WTC11 (cell line): ENCODE results near the gene ANKRD22.
"Not testable (repeated sequence)": the region's sequence is repeated elsewhere in the genome, so short reads cannot be mapped to it uniquely, and the experiment has no call there.

Experiments
- MYBL2 ChIP-seq: sonication (generic); formaldehyde crosslinking; IDR thresholded peaks from 2 replicates; pipeline ENCODE4 v1.8.1; 2023; ENCODE audit warnings: mild to moderate bottlenecking, moderate library complexity, missing genetic modification reagents
- RELA ChIP-seq: sonication (generic); formaldehyde crosslinking; IDR thresholded peaks from 2 replicates; pipeline ENCODE4 v1.8.1; 2022; ENCODE audit warnings: missing genetic modification reagents, mild to moderate bottlenecking, borderline replicate concordance
- TCF7 ChIP-seq: sonication (generic); formaldehyde crosslinking; IDR thresholded peaks from 2 replicates; pipeline ENCODE4 v1.8.0; 2022; ENCODE audit warnings: mild to moderate bottlenecking, low read depth, missing genetic modification reagents, moderate library complexity
- ZNF121 ChIP-seq: sonication (generic); formaldehyde crosslinking; IDR thresholded peaks from 2 replicates; pipeline ENCODE4 v1.8.0; 2023; ENCODE audit warnings: missing genetic modification reagents
- TF ChIP-seq, protein P1 (sequence below): fragments of 200-600 bp; IDR thresholded peaks from 2 replicates; pipeline ENCODE4 v1.8.0; 2022; ENCODE audit warnings: antibody characterized with exemption
- TF ChIP-seq, protein P2 (sequence below): sonication (generic); formaldehyde crosslinking; IDR thresholded peaks from 2 replicates; pipeline ENCODE4 v1.8.1; 2023; ENCODE audit warnings: mild to moderate bottlenecking, missing genetic modification reagents, moderate library complexity
- TF ChIP-seq, protein P3 (sequence below): sonication (generic); formaldehyde crosslinking; IDR thresholded peaks from 2 replicates; pipeline ENCODE4 v1.8.1; 2023; ENCODE audit warnings: mild to moderate bottlenecking, missing genetic modification reagents, moderate library complexity
- TF ChIP-seq, protein P4 (sequence below): sonication (generic); formaldehyde crosslinking; IDR thresholded peaks from 2 replicates; pipeline ENCODE4 v1.8.1; 2022; ENCODE audit warnings: low read depth, missing genetic modification reagents, borderline replicate concordance

DNA sequence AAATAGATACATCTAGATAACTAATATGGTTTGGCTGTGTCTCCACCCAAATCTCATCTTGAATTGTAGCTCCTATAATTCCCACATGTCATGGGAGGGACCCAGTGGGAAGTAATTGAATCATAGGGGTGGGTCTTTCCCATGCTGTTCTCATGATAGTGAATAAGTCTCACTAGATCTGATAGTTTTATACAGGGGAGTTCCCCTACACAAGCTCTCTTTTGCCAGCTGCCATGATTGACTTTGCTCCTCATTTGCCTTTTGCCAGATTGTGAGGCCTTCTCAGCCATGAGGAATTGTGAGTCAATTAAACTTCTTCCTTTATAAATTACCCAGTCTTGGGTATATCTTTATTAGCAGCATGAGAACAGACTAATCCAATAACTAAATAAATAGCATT lies 14.0 kb downstream of the ANKRD22 start:
- TF ChIP-seq, protein P1, sequence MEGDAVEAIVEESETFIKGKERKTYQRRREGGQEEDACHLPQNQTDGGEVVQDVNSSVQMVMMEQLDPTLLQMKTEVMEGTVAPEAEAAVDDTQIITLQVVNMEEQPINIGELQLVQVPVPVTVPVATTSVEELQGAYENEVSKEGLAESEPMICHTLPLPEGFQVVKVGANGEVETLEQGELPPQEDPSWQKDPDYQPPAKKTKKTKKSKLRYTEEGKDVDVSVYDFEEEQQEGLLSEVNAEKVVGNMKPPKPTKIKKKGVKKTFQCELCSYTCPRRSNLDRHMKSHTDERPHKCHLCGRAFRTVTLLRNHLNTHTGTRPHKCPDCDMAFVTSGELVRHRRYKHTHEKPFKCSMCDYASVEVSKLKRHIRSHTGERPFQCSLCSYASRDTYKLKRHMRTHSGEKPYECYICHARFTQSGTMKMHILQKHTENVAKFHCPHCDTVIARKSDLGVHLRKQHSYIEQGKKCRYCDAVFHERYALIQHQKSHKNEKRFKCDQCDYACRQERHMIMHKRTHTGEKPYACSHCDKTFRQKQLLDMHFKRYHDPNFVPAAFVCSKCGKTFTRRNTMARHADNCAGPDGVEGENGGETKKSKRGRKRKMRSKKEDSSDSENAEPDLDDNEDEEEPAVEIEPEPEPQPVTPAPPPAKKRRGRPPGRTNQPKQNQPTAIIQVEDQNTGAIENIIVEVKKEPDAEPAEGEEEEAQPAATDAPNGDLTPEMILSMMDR: not testable (repeated sequence)
- not testable (repeated sequence) for TF ChIP-seq ZNF121 (CRISPR knock-in tag); TCF7 (CRISPR knock-in tag); MYBL2 (CRISPR knock-in tag); RELA
- TF ChIP-seq, protein P2, sequence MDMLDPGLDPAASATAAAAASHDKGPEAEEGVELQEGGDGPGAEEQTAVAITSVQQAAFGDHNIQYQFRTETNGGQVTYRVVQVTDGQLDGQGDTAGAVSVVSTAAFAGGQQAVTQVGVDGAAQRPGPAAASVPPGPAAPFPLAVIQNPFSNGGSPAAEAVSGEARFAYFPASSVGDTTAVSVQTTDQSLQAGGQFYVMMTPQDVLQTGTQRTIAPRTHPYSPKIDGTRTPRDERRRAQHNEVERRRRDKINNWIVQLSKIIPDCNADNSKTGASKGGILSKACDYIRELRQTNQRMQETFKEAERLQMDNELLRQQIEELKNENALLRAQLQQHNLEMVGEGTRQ (CRISPR knock-in tag): not testable (repeated sequence)
- TF ChIP-seq, protein P3, sequence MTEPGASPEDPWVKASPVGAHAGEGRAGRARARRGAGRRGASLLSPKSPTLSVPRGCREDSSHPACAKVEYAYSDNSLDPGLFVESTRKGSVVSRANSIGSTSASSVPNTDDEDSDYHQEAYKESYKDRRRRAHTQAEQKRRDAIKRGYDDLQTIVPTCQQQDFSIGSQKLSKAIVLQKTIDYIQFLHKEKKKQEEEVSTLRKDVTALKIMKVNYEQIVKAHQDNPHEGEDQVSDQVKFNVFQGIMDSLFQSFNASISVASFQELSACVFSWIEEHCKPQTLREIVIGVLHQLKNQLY (CRISPR knock-in tag): not testable (repeated sequence)
- TF ChIP-seq, protein P4, sequence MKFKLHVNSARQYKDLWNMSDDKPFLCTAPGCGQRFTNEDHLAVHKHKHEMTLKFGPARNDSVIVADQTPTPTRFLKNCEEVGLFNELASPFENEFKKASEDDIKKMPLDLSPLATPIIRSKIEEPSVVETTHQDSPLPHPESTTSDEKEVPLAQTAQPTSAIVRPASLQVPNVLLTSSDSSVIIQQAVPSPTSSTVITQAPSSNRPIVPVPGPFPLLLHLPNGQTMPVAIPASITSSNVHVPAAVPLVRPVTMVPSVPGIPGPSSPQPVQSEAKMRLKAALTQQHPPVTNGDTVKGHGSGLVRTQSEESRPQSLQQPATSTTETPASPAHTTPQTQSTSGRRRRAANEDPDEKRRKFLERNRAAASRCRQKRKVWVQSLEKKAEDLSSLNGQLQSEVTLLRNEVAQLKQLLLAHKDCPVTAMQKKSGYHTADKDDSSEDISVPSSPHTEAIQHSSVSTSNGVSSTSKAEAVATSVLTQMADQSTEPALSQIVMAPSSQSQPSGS (CRISPR knock-in tag): not testable (repeated sequence)
